Hepatocyte (in vitro differentiated cells): ENCODE results near the gene STK39. TPM values are rescaled to one million over a fixed set of nuclear protein-coding genes. Genes with fewer than 3 reads are reported as not detected.

Experiments used
- DNase-seq: peaks from one replicate; pipeline ENCODE4 v3.0.0-alpha.2; 2016; ENCODE audit warnings: low spot score
- H2AFZ ChIP-seq: fragments of 200-600 bp; sonication (generic); 2 replicates; pipeline ENCODE4 v1.6.0; 2016; ENCODE audit warnings: antibody characterized with exemption, mild to moderate bottlenecking
- H3K27ac ChIP-seq: fragments of 200-600 bp; sonication (generic); 2 replicates; pipeline ENCODE4 v1.5.1; 2016; ENCODE audit warnings: mild to moderate bottlenecking
- H3K27me3 ChIP-seq: fragments of 200-600 bp; sonication (generic); 2 replicates; pipeline ENCODE4 v1.6.1; 2016
- H3K36me3 ChIP-seq: fragments of 200-600 bp; sonication (generic); replicated peaks from 2 replicates; pipeline ENCODE4 v1.5.1; 2016; ENCODE audit warnings: low read depth; ENCODE audit not compliant: insufficient read depth
- H3K4me1 ChIP-seq: fragments of 200-600 bp; sonication (generic); 2 replicates; pipeline ENCODE4 v1.5.1; 2016; ENCODE audit warnings: mild to moderate bottlenecking, moderate library complexity; ENCODE audit not compliant: insufficient read depth
- H3K4me2 ChIP-seq: fragments of 200-600 bp; sonication (generic); 2 replicates; pipeline ENCODE4 v1.6.0; 2016
- H3K4me3 ChIP-seq: fragments of 200-600 bp; sonication (generic); 2 replicates; pipeline ENCODE4 v1.5.1; 2016; ENCODE audit warnings: mild to moderate bottlenecking
- H3K79me2 ChIP-seq: fragments of 200-600 bp; sonication (generic); 2 replicates; pipeline ENCODE4 v1.6.0; 2017; ENCODE audit warnings: mild to moderate bottlenecking
- H3K9me2 ChIP-seq: fragments of 200-600 bp; sonication (generic); replicated peaks from 2 replicates; pipeline ENCODE4 v1.6.0; 2017; ENCODE audit warnings: mild to moderate bottlenecking; ENCODE audit not compliant: insufficient read depth
- H3K9me3 ChIP-seq: fragments of 200-600 bp; sonication (generic); 2 replicates; pipeline ENCODE4 v1.5.1; 2016; ENCODE audit warnings: low read depth, mild to moderate bottlenecking
- H4K20me1 ChIP-seq: fragments of 200-600 bp; sonication (generic); 2 replicates; pipeline ENCODE4 v1.6.0; 2016; ENCODE audit warnings: mild to moderate bottlenecking; ENCODE audit not compliant: insufficient read depth, poor library complexity, severe bottlenecking
- CTCF ChIP-seq: fragments of 200-600 bp; sonication (generic); IDR thresholded peaks from 2 replicates; pipeline ENCODE4 v1.5.1; 2016; ENCODE audit warnings: antibody characterized with exemption, mild to moderate bottlenecking; ENCODE audit not compliant: poor library complexity
- EZH2 ChIP-seq: fragments of 200-600 bp; sonication (generic); IDR thresholded peaks from 2 replicates; pipeline ENCODE4 v1.6.1; 2016; ENCODE audit warnings: antibody characterized with exemption, mild to moderate bottlenecking, borderline replicate concordance
- EZH2phosphoT487 ChIP-seq: fragments of 200-600 bp; sonication (generic); IDR thresholded peaks from one replicate; pipeline ENCODE4 v1.6.1; 2018; ENCODE audit warnings: antibody characterized with exemption, mild to moderate bottlenecking, low read depth, moderate library complexity; ENCODE audit not compliant: unreplicated experiment, severe bottlenecking
- WGBS: methylation state at CpG from one replicate; pipeline ENCODE4 v1.1.6; 2016; ENCODE audit warnings: low lambda C conversion rate; ENCODE audit errors: missing lambda C conversion rate; 5-methylcytosine and 5-hydroxymethylcytosine counted together
- polyA plus RNA-seq: library from polyadenylated mRNA; unstranded; fragments of >200 nt; fragmentation: Nextera tagmentation; extraction: Ambion mirVana; gene quantifications from 2 replicates; pipeline ENCODE4 v1.2.1, GENCODE V29; 2016
- total RNA-seq: library from RNA; depleted of rRNA; stranded (reverse); fragments of >200 nt; gene quantifications from 2 replicates; pipeline ENCODE4 v1.2.3, GENCODE V29; 2014

STK39 gene
- total and polyA plus RNA-seq, 2 experiments from 2014 or later = 26.9 to 39.4 TPM

GRCh38 chr2:168037778-168038177 is 209.6 kb downstream of the STK39 start:
- WGBS = 87% methylated on average over 2 of the region's 2 CpGs
- TF ChIP-seq CTCF (no peak), EZH2phosphoT487 (no peak), EZH2 (no peak)
- no peak overlapping the region for H3K4me3 ChIP-seq

DNA sequence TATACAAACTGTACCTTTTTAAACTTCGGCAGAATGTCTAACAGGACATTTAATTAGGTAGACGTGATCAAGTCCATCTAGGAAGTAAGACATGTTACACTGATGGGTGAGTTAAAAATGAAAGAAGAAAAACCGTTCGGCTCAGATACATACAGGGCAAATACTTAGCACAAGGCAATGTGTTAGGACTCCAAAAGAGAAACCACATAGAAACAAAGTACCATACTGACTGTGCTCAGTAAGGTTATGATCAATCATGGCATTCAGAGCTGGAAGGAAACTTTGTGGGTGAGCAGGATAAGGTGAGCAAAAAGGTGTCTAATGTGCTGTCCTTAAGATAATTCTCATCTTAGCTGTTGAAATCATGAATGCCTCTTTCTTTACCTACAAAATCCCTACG is 211.9 kb downstream of the STK39 start:
- no peaks in the 10 kb centered on the region for H3K4me1 ChIP-seq
- 94% methylated on average over 5 of the region's 5 CpGs for WGBS
- H3K79me2 ChIP-seq = no peaks in the 10 kb centered on the region
- no peaks in the 10 kb centered on the region for H4K20me1 ChIP-seq
- no peaks in the 10 kb centered on the region for H3K36me3 ChIP-seq
- no peaks in the 10 kb centered on the region for H3K9me3 ChIP-seq
- no peak overlapping the region for H2AFZ ChIP-seq
- H3K27ac ChIP-seq = no peak overlapping the region
- TF ChIP-seq CTCF (no peak), EZH2phosphoT487 (no peak), EZH2 (no peak)
- H3K9me2 ChIP-seq = no peaks in the 10 kb centered on the region
- H3K4me2 ChIP-seq = no peak overlapping the region
- no peaks in the 10 kb centered on the region for H3K27me3 ChIP-seq
- no peak overlapping the region for H3K4me3 ChIP-seq
- no peak for DNase-seq

More at GRCh38 chr2:168037778-168038177, 209.6 kb downstream of the STK39 start:
- no peak overlapping the region for H2AFZ ChIP-seq
- no peak for DNase-seq
- no peaks in the 10 kb centered on the region for H3K4me1 ChIP-seq
- H3K36me3 ChIP-seq = no peaks in the 10 kb centered on the region
- H3K79me2 ChIP-seq = no peaks in the 10 kb centered on the region
- no peak overlapping the region for H3K4me2 ChIP-seq
- H4K20me1 ChIP-seq = no peaks in the 10 kb centered on the region
- no peaks in the 10 kb centered on the region for H3K27me3 ChIP-seq
- no peaks in the 10 kb centered on the region for H3K9me2 ChIP-seq
- no peaks in the 10 kb centered on the region for H3K9me3 ChIP-seq
- H3K27ac ChIP-seq = no peak overlapping the region

GRCh38 chr2:168034616-168035015 is 212.8 kb downstream of the STK39 start:
- Histone ChIP-seq H3K9me2 (no peaks in the 10 kb centered on the region), H3K9me3 (no peaks in the 10 kb centered on the region), H3K4me2 (no peak overlapping the region), H3K4me3 (no peak overlapping the region), H3K36me3 (no peaks in the 10 kb centered on the region), H3K27me3 (no peaks in the 10 kb centered on the region), H3K79me2 (no peaks in the 10 kb centered on the region), H4K20me1 (no peaks in the 10 kb centered on the region), H3K27ac (no peak overlapping the region), H3K4me1 (no peaks in the 10 kb centered on the region), H2AFZ (no peak overlapping the region)
- TF ChIP-seq EZH2 (no peak), EZH2phosphoT487 (no peak), CTCF (no peak)
- no peak for DNase-seq
- 98% methylated on average over 5 of the region's 5 CpGs for WGBS

DNA sequence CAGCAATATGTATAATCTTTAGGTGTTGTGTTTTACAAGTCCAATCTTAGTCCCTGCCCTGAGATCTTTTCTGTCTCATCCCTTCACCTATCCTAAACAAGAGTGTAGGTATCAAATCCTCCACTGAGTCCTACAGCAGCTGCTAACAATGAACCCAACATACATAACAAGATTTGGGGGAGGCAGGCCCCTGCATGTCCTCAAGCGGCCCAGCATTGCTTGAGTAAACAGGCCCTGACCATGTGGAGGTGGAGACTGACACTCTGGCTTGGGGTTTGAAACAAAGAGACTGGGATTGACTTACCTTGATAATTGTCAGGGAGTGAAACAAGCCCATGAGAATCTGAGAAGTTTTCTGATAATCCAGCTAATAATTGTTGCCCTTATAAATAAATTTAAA is 213.4 kb downstream of the STK39 start:
- Histone ChIP-seq H3K4me2 (no peak overlapping the region), H3K4me3 (no peak overlapping the region), H3K27ac (no peak overlapping the region), H3K36me3 (no peaks in the 10 kb centered on the region), H2AFZ (no peak overlapping the region), H4K20me1 (no peaks in the 10 kb centered on the region), H3K4me1 (peaks cover 6% of the 10 kb centered on the region), H3K9me2 (no peaks in the 10 kb centered on the region), H3K27me3 (no peaks in the 10 kb centered on the region), H3K79me2 (no peaks in the 10 kb centered on the region), H3K9me3 (no peaks in the 10 kb centered on the region)
- no peak for DNase-seq
- TF ChIP-seq EZH2phosphoT487 (no peak), EZH2 (no peak), CTCF (no peak)
- WGBS = 87% methylated on average over 1 of the region's 1 CpG
